GM19395 (cell line): ENCODE measurements around the gene TMEM213.

Source experiments
- ATAC-seq: cut with Tn5 transposase; IDR thresholded peaks from one replicate; pipeline ENCODE4 v1.9.1; 2021; ENCODE audit warnings: mild to moderate bottlenecking, moderate library complexity; ENCODE audit not compliant: unreplicated experiment

The TMEM213 gene

DNA sequence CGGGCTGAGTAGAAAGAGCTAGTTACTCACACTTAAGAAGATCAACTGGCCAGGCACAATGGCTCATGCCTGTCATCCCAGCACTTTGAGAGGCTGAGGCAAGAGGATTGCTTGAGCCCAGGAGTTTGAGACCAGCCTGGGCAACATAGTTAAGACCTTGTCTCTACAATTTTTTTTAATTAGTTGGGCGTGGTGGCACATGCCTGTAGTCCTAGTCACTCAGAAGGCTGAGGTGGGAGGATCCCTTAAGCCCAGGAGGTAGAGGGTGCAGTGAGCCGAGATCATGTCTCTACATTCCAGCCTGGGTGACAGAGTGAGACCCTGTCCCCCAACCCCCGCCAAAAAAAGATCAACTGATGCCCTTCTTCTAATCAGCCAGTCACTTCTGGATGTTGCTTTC is 74.8 kb downstream of the TMEM213 start:
- ATAC-seq: no peak

GRCh38 chr7:138873220-138873892 is 75.6 kb downstream of the TMEM213 start:
- ATAC-seq: no peak

GRCh38 chr7:138875794-138876193 is 78.0 kb downstream of the TMEM213 start:
- ATAC-seq: no peak

- no peak for ATAC-seq
Measured at GRCh38 chr7:138876326-138876725, 78.5 kb downstream of the TMEM213 start.

GRCh38 chr7:138878051-138878450 is 80.3 kb downstream of the TMEM213 start:
- ATAC-seq: no peak

GRCh38 chr7:138878856-138879255 is 81.1 kb downstream of the TMEM213 start:
- no peak for ATAC-seq

DNA sequence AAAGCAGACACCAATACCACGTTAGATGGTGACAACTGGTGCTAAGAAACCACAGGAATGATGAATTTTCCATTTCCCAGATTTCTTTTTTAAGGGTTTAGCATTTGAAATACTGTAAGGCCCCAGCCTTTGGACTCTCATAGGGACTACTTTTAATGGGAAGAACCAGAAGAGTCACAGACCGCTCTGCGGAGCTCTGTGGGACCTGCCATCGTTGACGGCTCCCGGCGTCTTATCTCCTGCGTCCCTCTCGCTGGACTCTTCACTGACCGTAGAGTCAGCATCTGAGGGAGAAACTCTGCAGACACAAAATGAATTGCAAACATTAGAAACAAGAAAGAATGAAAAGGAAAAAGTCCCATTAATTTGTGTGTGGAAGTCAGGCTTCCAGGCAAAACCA is 81.6 kb downstream of the TMEM213 start:
- ATAC-seq: no peak

DNA sequence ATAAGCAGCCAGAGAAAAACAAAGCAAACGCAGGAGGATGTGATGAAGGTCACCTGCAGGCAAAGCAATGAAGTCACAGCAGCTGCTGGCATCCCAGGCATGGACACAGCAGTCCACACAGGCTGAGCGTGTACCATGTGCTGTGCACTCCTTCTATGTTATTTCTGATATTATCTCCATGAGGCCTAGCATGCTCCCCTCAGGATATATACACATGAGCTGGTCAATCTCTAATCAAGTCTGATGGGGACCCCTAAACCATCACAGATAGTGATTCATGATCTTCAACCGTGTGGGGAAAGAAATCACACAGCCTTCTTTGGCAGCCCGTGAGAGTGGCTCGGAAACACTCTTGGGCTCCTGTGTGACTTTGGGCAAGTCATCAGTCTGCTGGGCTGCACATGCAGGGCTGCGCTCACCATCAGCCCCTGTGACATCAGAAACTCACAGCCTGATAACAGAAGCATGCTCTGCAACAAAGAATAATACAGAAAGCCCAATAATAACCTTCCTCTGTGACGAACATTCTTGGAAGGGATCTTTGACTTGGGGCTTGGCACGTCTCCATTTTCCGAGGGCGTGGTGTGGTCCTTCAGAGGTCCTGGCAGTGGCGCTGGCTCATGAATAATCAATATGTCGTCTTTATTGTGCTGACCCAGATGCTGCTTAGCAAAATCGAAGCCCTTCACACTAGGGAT is 83.2 kb downstream of the TMEM213 start:
- ATAC-seq: no peak

- no peak for ATAC-seq
Measured at GRCh38 chr7:138881579-138882188, 83.9 kb downstream of the TMEM213 start.

- ATAC-seq: no peak
Measured at GRCh38 chr7:138882249-138882648, 84.5 kb downstream of the TMEM213 start.

DNA sequence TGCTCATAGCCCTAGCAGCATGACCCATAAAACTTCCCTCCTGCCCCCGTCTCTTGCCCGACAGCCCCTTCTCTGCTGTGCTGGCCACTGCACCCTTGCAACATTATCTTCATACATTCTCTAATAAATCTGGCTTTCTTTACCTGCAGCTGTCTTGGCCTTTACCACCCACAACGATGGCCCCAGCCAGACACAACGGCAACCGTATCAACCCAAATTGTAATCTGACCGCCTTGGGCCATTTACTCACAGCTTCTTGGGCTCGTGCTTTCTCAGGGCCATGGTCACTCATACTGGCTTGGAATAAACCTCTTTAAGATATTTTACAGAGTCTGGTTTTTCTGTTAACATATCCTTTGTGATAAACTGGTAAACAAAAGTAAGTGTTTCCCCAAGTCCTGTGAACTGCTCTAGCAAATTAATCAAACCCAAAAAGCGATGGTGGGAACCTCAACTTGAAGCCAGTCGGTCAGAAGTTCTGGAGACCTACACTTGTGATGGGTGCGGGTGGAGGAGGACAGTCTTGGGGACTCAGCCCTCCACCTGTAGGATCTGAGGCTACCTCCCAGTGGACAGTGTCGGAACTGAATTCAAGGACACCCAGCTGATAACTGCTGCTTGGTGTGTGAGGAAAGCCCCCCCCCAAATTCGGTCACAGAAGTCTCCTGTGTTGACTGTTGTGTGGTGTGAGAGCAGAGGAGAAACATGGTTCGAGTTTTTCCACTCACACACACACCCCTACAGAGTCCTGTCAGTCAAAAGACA is 87.8 kb downstream of the TMEM213 start:
- ATAC-seq: no peak

DNA sequence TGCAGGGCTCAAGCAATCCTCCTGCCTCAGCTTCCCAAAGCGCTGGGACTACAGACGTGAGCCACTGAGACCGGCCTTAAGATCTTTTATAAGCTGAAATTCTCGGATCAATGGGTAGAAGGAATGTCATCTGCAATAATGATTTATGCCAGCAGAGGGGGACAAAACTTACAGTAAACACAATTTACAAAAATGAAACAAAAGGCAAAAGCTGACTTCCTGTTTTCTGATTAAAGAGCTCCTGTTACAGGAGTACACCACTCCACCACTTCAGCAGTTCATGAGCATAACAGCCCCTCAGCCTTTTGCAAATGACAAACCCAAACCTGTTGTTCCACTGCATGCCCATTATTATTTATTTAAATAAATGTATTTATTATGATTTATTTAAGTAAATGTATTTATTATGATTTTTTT is 88.7 kb downstream of the TMEM213 start:
- ATAC-seq: peak; percentile 90

DNA sequence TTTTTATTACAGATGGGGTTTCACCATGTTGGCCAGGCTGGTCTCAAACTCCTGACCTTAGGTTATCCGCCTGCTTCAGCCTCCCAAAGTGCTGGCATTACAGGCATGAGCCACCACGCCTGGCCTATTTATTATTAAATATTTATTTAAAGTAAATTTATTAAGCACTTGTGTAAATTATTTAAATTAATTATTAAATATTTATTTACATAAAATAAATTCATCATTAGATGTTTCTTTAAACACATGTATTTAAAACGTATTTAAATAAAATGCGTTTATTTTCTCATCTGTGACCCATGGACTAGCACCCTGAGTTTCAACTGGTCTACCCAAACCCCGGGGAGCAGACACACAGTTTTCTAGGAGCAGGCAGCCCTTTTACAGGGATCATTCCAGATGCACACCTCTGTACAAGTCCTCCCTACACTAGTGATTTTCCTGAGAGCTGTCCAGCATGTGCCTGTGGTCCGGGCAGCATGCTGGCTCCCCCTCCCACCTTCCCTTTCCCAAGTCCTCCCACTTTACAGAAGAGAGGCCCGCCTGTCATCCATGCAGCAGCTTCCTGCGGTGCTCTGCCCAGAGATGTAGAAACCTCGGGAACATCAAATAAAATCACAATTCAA is 89.4 kb downstream of the TMEM213 start:
- no peak for ATAC-seq
